ENCODE data around the gene PGAP1.

PGAP1 gene

DNA sequence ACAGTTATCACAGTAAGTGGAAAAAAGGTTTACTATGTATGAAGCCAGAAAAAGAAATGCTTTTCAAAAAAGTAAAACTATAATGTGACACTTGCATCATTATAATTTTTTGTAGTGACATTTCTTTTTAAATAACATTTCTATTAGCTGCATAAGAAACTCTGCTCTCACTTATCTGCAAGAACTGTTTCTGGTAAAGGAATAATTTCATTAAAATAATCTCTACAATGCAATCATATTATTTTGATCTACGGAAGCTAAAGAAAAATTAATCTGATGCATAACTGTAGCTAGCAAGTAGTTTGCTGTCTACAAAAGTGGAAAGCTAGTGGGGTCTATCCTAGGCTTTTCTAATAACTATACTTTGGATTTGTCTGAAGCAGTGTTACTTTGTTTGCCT is 50.1 kb downstream of the PGAP1 start:
- DNase-seq = no peak

- DNase-seq = no peak
Observed at GRCh38 chr2:196875414-196875813, 51.1 kb downstream of the PGAP1 start.

DNA sequence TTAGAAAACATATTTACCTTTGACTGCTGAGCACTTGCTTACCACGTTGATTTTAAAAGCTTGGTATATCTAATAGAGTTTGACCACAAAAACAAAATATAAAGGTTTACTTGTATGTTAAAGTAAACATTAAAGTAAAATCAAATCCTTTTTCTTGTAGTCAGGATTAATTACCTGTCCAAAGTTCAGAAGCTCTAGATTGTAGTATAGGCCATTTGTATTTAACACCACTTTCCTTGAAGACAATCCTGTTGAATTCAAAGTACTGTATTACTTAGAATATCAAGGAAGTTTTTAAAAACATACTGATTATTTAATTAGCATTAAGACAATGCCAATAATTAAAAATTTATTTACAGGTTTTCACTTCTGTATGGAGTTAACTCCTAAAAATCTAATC is 53.0 kb downstream of the PGAP1 start:
- no peak for DNase-seq

DNA sequence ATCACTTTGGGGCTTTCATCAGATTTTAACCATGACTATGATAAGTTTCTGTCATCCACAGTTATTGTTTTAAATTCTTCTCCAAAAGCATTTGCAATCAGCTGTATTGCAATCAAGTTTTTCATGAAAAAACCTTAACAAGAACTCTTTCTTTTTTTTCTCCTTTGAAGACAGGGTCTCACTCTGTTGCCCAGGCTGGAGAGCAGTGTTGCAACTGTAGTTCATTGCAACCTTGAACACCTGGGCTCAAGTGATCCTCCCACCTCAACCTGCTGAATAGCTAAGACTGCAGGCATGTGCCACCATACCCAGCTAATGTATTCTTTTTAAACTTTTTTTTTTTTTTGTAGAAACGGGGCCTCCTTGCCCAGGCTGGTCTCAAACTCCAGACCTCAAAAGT is 71.9 kb downstream of the PGAP1 start:
- DNase-seq = no peak

GRCh38 chr2:196853301-196854087 is 73.0 kb downstream of the PGAP1 start:
- no peak for DNase-seq

DNA sequence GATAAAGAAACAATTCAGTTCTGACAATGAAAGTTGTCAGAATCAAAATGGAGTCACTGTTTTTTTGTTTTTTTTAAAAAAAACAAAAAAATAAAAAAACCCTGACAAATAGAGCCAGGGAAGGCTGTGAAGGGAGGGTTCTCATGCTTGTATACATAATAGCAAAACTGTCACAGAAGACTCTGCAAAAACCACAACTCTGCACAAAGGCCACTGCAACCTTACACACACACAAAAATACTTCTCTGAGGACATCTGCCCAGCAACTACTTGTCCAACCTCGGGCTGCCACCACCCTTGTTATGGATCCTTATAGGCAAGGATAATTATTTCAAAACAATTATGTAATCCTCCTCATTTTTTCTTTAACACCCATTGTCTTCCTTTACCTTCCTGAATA is 75.4 kb downstream of the PGAP1 start:
- DNase-seq = no peak

GRCh38 chr2:196849895-196850294 is 76.6 kb downstream of the PGAP1 start:
- DNase-seq = peak; percentile 38

- no peak for DNase-seq
Observed at GRCh38 chr2:196846295-196846694, 80.2 kb downstream of the PGAP1 start.

- no peak for DNase-seq
Observed at GRCh38 chr2:196845371-196845770, 81.1 kb downstream of the PGAP1 start.

DNA sequence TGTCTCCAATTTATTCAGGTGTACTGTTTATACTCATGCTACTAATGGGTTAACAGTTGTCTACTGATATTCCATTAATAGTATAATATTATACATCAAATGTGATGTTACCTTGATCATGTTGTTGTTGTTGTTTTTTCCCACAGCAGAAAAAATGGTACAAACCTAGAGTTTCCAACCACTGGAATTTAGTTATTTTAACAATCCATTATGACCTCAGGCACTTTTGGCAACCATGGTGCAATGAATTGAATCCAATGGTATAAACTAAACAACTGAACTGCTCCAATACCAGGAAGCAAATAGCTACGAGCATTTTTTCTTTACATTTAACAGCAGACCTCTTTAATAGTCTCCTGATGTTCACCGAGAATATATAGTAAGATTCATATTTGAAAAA is 86.3 kb downstream of the PGAP1 start:
- peak; percentile 21 for DNase-seq

DNA sequence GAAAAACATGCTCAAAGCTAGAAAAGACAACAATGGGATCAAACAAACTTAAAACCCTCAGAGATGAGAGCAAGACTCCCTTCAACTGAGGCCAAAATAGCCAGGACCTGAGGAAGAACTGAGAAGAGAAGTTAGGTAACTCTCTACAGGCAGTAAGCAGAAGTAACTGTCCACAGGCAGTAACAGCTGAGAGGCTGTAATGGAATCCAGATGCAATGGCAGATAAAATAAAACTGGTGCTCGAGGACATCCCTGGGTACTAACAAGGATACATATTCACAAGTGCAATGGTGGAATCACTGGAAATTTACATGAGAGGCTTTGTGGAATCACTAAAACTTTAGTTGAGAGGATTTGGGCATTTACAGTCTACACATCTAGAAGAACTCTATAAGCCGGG is 86.9 kb downstream of the PGAP1 start:
- DNase-seq = no peak

DNA sequence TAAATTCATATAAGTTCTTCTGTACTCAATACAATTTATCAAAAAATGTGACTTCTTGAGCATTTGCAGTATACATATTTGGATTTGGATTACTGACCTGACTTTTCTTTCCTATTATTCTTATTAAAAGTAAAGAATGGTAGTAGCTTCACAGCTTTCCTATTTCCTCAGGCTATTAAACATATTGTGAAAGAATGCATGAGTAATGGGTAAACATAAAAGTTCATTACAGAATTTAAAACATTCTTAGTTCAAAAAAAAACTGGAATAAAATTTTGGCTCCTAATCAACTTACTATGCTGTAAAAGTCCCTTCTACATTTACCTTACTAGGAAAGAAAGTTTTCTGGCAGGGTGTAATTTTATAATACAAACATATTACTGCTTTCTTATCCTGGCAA is 90.1 kb downstream of the PGAP1 start:
- DNase-seq = peak; percentile 65

DNA sequence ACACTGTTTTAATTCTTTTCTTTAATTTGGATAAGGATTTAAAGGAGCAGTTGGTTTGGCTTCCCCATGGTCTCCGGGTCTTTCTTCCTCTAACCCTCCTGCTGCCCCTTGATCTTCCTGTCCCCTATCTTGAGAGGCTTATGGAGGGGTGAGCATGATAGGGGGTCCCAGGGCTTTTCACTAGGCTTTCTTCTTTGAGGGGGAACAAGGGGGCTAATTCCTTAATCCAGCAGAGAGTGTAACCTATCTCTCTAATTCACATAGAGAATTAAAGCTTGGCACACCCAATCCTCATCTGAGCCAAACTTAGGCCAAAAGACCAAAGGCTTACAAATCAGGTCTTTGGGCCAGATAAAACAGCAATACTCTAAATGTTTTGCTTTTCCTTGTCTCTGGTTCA is 95.8 kb downstream of the PGAP1 start:
- DNase-seq = no peak

DNA sequence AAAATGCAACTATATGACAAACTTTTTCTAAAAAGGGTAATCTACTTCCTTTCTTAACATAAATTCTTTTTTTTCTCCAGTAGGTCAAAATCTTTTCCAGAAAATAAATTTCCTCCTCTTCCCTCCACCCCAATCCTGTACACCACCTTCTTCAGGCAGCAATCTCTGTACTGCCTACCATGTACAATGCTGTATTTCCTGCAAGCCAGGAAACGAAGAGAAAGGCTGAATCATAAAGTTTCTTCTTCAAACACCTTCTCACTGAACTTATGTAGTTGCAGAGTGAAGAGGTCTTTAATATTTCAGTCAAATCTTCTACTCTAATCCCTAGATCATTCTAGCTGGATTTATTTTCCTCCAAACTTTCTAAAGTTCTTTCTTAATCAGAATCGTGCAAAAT is 99.2 kb downstream of the PGAP1 start:
- no peak for DNase-seq

DNA sequence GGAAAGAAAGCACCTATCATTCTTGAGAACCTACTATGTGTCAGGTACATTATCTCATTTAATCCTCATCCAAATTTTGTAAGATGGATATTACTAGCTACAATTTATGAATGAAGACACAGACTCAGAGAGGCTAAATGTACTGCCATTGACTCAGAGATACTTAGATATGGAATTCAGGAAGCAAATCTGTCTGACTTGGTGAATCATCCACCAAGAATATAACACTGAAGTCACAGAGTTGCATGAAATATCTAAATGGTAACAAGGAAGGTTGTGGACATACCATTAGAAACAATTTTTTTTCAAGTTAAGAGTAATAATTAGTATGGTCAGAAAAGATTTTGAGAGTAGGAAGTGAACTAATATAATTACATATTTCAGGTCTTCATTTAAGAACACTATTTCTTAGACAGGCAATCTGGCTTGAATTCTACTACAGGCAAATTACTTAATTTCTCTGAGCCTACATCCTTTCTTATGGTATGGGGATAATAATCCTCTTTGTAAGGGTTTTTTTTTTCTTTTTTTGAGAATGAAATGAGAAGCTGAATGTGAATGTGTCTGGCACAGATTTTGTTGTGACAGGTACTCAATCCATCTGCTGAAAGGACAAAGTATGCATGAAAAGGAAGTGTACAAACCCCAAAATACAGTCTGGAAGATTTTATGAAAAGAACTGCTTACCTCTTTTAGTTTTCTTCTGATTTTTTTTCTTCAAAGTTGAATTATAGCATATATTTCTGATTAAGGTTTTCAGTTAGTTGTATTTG is 102.6 kb downstream of the PGAP1 start:
- DNase-seq = peak; percentile 81

DNA sequence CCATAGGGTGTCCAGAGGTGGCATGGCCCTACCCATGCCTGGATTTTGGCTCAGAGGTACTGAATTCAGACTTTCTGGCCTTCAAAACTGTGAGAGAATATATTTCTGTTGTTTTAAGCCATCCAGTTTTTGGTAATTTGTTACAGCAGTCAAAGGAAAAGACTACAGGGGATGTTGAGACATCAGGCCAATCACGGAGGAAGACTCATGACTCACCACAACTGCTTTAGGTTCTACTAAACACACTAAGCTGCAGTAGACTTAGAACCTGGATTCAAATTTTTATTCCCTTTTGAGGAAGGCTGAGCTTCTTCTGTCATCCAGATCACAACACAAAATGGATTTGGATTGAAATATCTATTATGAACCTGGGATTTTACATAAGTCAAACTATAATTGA is 105.3 kb downstream of the PGAP1 start:
- peak; percentile 51 for DNase-seq

DNA sequence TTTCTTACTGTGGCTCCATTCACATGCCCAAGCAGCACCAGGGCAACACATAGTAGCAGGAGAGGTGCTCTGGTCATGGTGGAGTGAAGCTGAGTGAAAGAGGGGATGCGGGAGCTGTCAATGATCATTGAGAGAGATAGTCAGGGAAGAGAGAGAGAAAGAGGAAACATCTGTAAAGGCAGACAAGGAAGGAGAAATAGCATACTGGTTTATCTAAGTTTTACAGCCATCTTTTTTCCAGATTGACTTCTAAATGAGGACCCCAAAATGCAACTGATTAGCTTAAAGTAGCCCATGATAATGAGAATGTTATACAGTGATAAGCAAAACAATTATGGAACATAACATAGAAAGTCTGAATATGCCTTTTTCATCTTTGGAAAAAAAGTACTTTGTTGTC is 117.2 kb downstream of the PGAP1 start, which contains the start of gene C2orf66:
Gene C2orf66, minus strand, starts transcription at position 96 of the 400 bp plus-strand sequence. Its CDS starts 19 bp downstream, at position 77.
- DNase-seq = no peak

GRCh38 chr2:196808083-196808665 is 118.3 kb downstream of the PGAP1 start:
- DNase-seq = no peak

- DNase-seq = peak; percentile 44
Observed at GRCh38 chr2:196804381-196804780, 122.1 kb downstream of the PGAP1 start.

DNA sequence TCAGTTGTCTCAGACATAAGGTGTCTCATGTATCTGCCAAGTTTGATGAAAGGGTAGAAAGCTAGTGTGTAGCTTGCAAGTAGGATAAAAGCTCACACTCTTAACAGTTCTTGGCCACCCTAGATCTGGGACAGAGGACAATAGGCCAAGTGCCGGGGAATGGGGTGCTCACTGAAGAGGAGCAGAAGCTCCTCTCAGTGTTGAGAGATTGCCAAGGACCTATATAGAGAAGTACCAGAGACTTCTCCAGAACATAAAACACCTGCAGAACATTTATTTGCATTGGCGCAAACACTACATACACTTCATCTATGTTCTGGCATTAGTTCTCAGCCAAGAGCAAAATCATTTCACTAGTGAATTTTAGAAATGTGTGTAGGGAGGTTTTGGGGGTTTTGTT is 124.1 kb downstream of the PGAP1 start:
- DNase-seq = no peak

DNA sequence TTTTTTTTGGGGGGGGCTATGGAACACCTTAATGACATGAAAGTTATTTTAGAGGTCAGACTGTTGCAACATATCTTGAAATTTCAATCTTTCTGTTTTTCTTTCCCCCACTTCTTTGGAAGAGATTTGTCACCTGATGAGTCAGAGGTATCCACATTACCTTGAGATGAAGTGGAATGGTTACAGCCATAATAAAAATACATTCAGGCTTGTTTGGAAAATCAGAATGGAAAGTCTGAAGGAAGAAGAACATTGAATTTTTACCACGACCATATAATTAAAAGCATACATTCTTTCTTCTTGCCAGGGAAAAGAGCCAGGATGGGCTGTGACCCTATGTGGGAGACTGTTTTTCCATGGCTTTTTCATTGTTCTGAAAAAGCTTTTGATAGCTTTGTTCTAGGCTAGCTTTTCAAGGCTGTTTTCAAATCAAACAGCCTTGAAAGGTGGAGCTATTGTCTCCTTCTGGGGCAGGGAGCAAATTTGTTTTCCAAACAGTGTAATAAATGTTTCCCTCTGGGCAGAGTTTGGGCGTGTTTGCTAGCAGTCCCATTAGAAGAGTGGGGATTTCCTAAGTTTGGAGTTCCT is 124.7 kb downstream of the PGAP1 start:
- DNase-seq = peak; percentile 17

- DNase-seq = no peak
Observed at GRCh38 chr2:196798980-196799379, 127.5 kb downstream of the PGAP1 start.

GRCh38 chr2:196792865-196793264 is 133.6 kb downstream of the PGAP1 start:
- DNase-seq = no peak
